ENCODE results near the gene PPP1R10.

The PPP1R10 gene

DNA sequence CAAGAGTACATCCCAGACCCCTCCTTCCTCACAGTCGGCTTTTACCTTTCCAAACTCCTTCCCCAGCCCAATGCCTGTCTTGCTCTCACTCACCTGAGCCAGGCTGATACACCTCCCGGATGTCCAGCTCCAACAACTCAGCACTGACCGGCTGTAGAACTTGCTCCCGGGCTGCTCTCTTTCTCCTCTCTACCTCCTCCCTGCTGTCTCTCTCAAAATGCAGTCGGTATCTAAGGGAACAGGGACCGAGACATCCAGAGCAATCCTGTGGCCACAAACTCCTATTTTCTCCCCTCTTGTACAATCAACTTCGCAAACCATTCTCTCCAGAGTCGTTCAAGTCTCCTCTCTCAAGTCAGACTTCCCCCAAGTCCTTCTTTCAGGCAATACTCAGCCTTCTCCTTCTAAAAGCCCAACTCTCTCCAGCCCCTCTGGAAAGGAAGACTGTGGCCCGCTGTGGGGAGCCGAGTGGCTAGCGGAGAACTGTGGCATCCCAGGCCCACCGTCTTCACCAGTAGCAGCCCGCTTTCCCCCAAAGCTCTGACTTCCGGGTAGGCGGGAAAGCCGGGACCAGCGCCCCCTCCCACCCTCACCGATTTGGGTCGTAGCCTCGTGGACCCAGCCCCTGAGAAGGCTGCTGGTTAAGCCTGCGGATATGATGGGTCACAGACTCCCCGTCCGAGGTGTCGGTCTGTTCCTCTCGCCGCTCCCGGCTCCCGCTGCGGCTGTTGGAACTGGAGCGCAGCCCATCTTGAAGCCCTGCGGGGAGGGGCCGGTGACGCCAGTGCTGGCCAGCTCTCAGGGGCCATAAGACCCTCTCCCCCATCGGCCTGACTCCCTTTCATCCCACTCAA is 61.9 kb downstream of the PPP1R10 start:
- DNase-seq, result no peak

DNA sequence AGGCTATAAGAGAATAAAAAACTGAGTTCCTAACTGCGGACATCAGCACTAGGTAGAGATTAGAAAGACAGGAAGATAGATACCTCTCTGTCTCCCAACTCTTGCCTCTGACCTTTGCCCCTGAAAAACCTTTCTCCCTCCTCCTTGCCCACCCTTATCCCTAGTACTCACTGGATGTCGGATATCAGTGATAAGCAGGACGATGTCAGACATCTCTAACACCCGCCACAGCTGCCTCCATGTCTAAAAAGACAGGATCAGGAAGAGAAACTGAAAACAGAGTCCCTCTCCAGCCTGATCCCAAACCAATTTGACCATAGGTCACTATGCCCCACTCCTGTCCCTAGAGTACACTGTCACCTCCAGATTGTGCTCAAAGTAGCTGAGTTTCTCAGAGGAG is 62.6 kb downstream of the PPP1R10 start:
- DNase-seq, result no peak
